ENCODE results near the gene LGR6.
A peak's percentile ranks its signal among the peaks of the same experiment; 100 is the strongest.
"Not testable (repeated sequence)": the region's sequence is repeated elsewhere in the genome, so short reads cannot be mapped to it uniquely, and the experiment has no call there.

Gene LGR6

DNA sequence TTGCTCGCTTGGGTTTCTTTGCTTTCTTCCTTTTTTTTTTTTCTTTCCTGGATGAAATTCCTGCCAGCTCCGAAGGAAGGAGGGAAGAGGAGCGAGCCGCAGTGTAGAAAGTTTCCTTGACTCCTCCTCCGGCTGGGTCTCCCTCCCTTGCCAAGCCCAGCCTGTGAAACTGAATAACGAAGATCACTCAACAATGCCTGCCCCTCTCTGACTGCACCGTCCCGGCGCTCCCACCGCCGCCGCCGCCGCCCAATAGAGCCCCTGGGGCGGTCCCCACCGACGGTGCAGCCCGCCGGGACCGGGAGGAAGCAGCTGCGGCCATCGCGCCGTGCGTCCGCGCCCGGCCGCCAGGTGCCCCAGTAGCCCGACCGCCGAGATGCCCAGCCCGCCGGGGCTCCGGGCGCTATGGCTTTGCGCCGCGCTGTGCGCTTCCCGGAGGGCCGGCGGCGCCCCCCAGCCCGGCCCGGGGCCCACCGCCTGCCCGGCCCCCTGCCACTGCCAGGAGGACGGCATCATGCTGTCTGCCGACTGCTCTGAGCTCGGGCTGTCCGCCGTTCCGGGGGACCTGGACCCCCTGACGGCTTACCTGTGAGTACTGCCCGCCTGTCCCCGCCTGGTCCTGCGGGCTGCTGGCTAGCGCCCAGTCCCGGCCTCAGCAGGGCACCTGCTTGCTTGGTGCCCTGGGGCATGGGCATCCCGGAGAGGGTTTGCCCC is at the start of gene LGR6:
Gene LGR6 (plus strand): TSS at position 186 of the 714 bp plus-strand sequence. CDS start 191 bp downstream, at position 377.
- DNase-seq: no peak

GRCh38 chr1:202144402-202145067 is 49.1 kb upstream of the LGR6 start, which contains the start of gene ARL8A:
Gene ARL8A, minus strand, starts transcription at chr1:202144737. Its CDS starts 165 bp downstream, at chr1:202144572.
- peak; percentile 46 for DNase-seq

GRCh38 chr1:202145068-202145743 is 48.4 kb upstream of the LGR6 start:
- peak; percentile 39 for DNase-seq

GRCh38 chr1:202145744-202146140 is 47.9 kb upstream of the LGR6 start:
- DNase-seq: not testable (repeated sequence)

- no peak for DNase-seq
Observed at GRCh38 chr1:202146279-202146678, 47.3 kb upstream of the LGR6 start.

DNA sequence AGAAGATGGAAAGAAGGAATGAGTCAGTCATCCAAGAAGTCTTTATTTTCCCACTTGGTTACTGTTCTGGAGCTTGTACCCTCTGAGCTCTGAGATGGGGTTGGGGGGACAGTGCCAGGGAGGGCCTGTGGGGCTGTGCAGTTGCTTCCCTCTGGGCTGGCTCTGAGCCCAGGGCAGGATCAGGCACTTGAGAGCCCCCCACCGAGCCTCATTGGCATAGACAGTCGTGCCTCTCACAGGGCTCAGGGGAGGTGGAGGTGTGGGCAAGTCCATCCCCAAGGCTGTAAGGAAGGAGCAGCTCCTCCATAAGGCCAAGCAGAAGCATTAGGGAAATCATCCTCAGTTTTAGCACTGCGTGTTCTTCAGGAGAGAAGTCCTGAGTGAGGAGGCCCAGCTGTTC is 46.6 kb upstream of the LGR6 start:
- no peak for DNase-seq

DNA sequence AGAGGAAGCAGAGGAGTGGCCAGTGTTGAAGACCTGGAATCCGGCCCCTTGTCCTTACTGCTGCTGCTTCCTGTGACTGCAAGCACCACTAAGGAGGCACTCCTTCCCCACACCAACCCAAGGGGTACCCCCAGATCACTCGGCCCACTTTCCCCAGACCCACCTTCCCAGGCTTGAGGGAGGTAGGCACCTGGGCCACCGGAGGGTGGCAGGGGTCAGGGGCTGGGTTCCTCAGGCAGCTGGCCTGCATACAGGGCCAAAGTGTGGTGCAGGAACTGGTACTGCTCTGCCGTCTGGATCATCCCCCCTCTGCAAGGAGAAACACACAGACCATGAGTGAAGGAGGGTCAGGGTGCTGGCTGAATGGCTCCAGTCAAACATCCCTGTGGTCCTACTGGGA is 45.2 kb upstream of the LGR6 start:
- no peak for DNase-seq

GRCh38 chr1:202149566-202149965 is 44.0 kb upstream of the LGR6 start:
- DNase-seq: no peak

- no peak for DNase-seq
Observed at GRCh38 chr1:202150187-202150586, 43.4 kb upstream of the LGR6 start.

DNA sequence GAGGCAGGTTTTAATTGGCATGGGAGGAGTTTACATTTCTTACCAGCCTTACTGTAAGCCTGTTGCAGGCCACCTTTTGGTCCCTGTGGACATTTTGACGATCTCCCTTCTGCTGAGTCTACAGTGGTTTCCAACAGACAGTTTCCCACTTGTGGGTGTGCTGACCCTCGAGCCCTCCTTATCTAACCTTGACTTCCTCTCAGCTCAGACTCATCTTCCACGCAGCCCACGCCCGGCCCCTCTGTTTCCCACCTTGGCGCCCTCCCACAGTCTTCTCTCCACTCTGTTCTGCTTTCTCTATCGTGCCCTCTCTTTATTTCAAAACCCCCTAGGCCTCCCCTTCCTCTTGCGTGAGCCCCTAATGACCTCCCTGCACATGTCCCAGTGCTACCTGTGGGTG is 43.0 kb upstream of the LGR6 start:
- no peak for DNase-seq

DNA sequence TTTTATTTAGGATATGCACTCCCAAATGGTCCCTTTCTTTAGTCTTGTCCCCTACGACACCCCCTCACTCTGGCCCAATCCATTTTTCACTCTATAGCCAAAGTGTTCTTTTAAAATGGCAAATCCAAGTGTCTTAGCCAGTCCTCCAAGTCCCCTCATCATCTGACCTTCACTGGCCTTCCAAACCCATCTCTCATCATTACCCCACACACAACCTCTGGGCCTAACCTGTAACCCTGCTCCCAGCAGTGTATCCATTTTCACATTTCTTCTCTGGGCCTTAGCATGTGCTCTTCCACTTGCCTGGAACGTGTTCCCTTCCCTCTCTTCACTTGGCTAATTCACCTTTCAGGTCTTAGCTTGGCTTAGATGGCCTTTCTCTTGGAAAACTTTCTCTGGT is 42.6 kb upstream of the LGR6 start:
- DNase-seq: no peak

DNA sequence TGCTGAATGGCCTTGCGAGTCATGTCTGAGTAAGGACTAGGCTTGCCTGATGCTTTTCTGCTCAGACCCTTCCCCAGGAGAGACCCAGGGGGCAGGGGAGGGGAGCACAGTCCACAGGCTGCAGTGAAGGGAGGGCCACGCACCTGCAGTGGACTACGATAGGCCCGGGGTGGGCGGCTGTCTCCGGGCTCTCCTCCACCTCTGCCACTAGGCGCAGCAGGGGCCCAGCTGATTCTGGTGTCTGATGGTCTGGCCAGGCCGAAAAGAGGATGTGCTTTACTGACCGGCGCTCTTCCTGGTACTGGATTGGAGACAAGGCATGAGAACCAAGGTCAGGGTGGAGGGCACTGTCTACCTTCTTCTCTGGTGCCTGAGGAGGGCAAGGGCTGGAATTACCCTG is 41.2 kb upstream of the LGR6 start:
- no peak for DNase-seq

DNA sequence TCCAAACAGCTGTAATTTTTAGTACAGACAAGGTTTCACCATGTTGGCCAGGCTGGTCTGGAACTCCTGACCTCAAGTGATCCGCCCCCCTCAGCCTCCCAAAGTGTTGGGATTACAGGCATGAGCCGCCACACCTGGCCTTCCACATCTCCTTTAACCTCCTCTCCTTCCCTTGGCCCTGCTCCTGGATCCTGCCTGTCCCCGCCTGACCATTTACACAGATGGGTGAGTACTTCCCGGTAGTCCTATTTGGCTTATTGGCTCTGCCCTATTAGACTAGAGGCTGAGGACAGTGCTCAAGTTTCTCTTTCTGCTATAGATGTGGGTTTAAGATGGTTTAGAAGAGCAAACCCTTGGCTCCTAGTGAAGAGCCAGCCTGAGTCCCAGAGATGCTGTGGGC is 40.3 kb upstream of the LGR6 start:
- DNase-seq: no peak

DNA sequence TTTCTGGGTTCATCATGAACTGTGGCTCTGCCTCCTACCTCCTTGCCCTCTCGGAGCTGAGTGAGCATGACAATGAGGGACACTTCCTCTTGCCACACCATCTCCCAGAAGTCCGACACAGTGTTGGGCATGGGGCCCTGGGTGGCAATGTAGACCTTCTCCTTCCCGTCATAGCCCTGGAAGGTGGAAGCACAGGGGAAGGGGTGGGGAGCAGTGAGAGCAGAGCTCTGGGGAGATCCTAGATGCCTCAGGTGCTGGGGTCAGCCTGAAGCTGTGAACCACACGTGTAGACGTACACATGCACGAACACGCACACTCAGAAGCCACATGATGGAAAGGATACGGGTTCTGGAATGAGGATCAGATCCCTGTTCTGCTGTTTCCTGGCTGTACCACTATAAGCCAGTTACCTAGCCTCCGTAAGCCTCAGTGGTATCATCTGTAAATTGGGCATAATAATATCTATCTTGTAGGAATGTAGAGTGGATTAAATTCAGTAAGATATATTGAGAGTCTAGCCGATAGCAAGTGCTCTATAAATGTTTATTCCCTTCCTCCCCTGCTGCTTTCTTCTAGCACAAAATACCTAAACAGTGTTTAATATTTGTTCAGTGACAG is 39.3 kb upstream of the LGR6 start:
- no peak for DNase-seq

DNA sequence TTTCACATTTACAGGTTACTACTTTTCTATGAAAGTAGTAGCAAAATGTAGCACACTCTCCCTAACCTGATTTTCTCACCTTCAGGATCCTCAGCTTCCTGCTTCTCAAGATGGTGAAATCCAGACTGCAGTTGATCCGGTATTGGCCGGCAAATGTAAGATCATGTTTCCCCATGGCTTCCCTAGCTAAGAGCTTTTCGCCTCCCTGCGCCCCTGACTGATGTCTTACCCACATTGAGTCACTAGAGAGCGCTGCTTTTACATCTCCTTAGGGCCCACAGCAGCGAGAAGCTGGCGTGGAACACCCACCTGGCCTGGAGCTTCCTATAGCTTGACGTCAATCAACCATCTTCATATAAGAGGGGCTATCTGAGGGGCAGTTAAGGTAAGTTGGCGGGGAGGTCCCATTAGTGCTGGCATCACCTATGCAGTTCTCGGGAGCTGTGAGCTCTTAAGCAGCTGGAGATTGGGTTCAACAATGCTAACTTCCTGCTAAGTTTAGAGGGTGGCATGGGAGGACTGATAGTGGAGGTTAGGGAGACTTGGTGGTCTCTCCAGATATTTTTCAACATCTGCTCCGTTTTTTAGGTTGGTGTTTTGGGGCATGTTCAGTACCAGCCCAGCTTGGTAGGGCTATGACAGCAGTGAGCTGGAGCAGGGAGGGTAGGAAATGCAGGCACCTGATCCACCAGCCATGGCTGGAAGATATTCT is 38.7 kb upstream of the LGR6 start:
- DNase-seq: peak; percentile 72

DNA sequence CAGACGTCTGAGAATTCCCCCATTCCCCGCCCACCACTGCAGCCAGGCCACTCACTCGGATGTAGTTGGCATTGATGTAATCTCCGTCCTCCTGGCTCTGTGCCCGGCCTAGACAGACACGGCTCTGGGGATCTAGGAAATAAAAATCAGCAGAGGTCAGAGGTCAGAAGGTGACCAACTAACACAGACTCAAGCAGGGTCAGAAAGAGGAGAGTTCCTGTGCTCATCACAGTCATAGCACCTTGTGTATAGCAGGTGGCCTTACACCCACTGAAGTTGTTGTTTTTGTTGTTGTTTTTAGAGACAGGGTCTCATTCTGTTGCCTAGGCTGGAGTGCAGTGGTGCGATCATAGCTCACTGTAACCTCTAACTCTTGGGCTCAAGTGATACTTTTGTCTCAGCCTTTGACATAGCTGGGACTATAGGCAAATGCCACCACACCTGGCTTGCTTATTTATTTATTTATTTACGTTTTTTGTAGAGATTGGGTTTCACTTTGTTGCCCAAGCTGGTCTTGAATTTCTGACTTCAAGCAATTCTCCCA is 38.0 kb upstream of the LGR6 start:
- peak; percentile 80 for DNase-seq

DNA sequence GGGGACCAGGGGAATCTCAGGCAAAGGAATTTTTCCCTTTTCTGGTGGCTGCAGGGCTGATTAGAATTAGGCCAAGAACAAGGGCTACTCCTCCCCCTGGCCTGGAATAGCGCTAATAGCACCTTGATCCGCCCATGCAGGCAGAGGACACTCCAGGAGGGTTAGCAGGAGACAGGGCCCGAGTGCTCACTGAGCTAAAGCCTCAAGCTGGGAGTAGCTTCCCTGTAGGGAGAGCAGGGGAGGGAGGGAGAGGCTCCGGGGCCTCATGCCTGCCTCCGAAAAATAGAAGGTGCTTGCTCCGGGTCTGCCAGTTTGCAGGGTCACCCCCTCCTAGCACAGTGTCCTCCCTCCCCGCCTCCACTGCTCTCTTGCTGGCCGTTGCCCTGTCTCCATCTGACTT is 37.0 kb upstream of the LGR6 start:
- DNase-seq: no peak

DNA sequence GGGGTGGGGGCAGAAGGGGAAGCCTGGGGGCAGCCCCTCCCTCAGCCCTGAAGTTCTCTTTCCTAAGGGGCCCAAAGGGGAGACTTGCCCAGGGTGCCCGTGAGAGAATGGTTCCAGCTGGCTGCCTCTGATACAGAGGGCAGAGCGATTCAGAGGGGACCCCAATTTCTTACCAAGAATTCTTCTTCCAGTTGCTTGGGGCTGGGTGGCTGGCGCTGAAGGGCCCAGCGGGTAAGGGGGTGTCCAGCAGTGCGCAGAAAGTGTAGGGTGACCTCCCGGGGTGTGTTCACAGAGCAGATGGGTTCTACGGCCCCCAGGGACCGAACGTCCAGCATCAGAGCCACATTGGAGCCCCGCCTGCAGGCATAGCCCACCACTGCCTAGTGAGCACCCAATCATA is 35.7 kb upstream of the LGR6 start:
- DNase-seq: no peak

GRCh38 chr1:202158810-202159533 is 34.6 kb upstream of the LGR6 start:
- DNase-seq: peak; percentile 81

DNA sequence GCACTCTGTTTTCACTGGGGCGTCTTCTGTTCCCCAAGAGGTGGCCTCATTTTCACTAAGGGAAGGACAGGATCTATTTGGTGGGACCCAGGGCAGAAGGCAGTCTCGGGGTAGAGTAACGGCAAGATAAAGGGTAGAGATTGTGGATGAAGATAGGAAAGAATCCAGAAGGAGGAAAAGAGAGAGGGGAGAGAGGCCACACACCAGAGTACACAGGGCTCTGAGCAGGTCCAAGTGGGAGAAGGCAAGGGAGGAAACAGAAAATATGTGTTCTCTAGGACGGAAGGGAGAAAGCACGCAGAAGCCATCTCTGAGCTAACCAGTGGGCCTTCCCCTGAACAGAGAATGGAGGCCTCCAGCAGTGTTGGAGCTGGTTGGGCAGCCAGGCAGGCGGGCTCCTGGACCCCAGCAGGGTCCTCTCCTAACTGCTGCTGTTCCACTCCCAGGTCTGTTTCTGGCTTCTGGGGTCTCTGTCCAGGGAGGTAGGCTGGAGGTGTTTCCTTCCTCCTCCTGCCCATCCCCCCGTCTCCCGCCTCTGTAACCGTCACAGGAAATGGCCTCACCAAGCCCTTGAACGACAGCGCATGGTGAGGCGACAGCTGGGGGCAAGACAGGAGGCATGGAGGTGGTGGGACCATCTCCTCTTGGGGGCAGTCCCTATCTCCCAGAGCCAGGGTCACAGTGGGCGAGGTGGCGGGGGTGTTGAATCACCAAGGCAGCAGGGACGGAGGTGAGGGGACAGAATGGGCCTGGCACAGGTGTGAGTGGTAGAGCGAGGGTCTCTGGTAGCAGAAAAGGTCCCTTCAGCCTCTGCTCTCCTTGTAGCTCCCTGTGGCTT is 33.8 kb upstream of the LGR6 start:
- DNase-seq: peak; percentile 85

GRCh38 chr1:202160377-202160940 is 33.1 kb upstream of the LGR6 start, which contains the start of gene PTPN7:
Gene PTPN7, minus strand, starts transcription at chr1:202160602. Its CDS starts 1,200 bp downstream, at chr1:202159402.
- DNase-seq: peak; percentile 89

Data from hematopoietic multipotent progenitor cell treated with erythropoietin and hydrocortisone succinate and interleukin-3 and kit ligand, for 8 days (in vitro differentiated cells).